Measurements from ENCODE around the gene PPFIA4.

GRCh38 chr1:203036135-203036534, 9.8 kb downstream of the PPFIA4 start:
- TF ChIP-seq CTCF (IDR thresholded peaks at IDR 0.05 in 8 of 11, conservative IDR thresholded peaks at IDR 0.05 in 3 of 11) (no peak), POLR2A (IDR thresholded peaks at IDR 0.05) (no peak), POLR2AphosphoS5 (IDR thresholded peaks at IDR 0.05) (no peak)

Measured in spleen (tissue), 7 donors.